K562 (cell line): ENCODE data around the gene HMGN1. TPM values are rescaled to one million over a fixed set of nuclear protein-coding genes. Genes with fewer than 3 reads are reported as not detected.

Experiments
- ATAC-seq: fragments of 200-7000 bp; cut with Tn5 transposase; 3 replicates; pipeline ENCODE4 v1.9.1; 2020; ENCODE audit warnings: moderate library complexity
- BruUV-seq: library from RNA; stranded (reverse); fragments of 400-500 nt; replicated peaks from 2 replicates; lab custom pipeline; 2021; lab: Mats Ljungman, UMichigan
- CTCF ChIA-PET: fragments of 300-600 bp; formaldehyde crosslinking; extraction: SDS; loops from one replicate; lab custom pipeline; 2021; ENCODE audit warnings: low intra/inter-chr PET ratio; lab: Yijun Ruan, JAX
- POLR2A ChIA-PET: fragments of 300-600, 350-650 bp; sonication (Branson Sonifier 250); formaldehyde crosslinking; extraction: SDS; loops from one replicate; lab custom pipeline; 2021; ENCODE audit warnings: antibody characterized with exemption, inconsistent platforms; lab: Yijun Ruan, JAX
- DNase-seq, 4 experiments: peaks; one replicate each; pipeline versions ENCODE4 v3.0.0 to v3.0.0-alpha.2; 2011 to 2018; ENCODE audit warnings: low spot score in 3 of 4, mixed read lengths in 3 of 4; ENCODE audit errors: extremely low read depth in 1 of 4
- FAIRE-seq: peaks from 2 replicates; lab custom pipeline; 2011; peaks lifted over from hg19 to GRCh38; lab: Jason Lieb, UNC
- H2AFZ ChIP-seq: 2 replicates; pipeline ENCODE4 v1.6.0; 2011; ENCODE audit warnings: low read depth, low read length, control low read depth, inconsistent platforms
- H3K27ac ChIP-seq: fragments of 200-600 bp; 3 replicates; pipeline ENCODE4 v1.8.0; 2011; ENCODE audit warnings: low read depth, mild to moderate bottlenecking, control low read depth, inconsistent platforms, low read length, moderate library complexity, mixed read lengths; ENCODE audit errors: extremely low read depth
- H3K27me3 ChIP-seq, 2 experiments: fragments of 300-600 bp in 1 of 2; 2 replicates in 1 of 2; 3 replicates in 1 of 2; pipeline versions ENCODE4 v1.6.0 to v1.8.0; 2011; ENCODE audit warnings: inconsistent platforms in 2 of 2, low read length in 2 of 2, mild to moderate bottlenecking in 1 of 2, mixed read lengths in 1 of 2, moderate library complexity in 1 of 2; ENCODE audit not compliant: control insufficient read depth in 2 of 2, insufficient read depth in 2 of 2
- H3K36me3 ChIP-seq: fragments of 300-600 bp; 3 replicates; pipeline ENCODE4 v1.8.0; 2011; ENCODE audit warnings: mild to moderate bottlenecking, low read length, inconsistent platforms; ENCODE audit not compliant: control insufficient read depth, insufficient read depth
- H3K4me1 ChIP-seq, 2 experiments: fragments of 200-600 bp in 1 of 2; replicated peaks in 1 of 2; 2 replicates in 1 of 2; 3 replicates in 1 of 2; pipeline versions ENCODE4 v1.5.1 to v1.8.0; 2011; ENCODE audit warnings: inconsistent platforms in 2 of 2, low read length in 2 of 2, mild to moderate bottlenecking in 1 of 2, mixed read lengths in 1 of 2, moderate library complexity in 1 of 2; ENCODE audit not compliant: control insufficient read depth in 2 of 2, insufficient read depth in 2 of 2
- H3K4me2 ChIP-seq: 2 replicates; pipeline ENCODE4 v1.6.1; 2011; ENCODE audit warnings: low read length, control low read depth, inconsistent platforms, mixed read lengths; ENCODE audit not compliant: insufficient read depth
- H3K4me3 ChIP-seq: fragments of 200-600 bp; sonication (generic), shearing (Covaris generic); 2 replicates; pipeline ENCODE4 v1.5.1; 2016; ENCODE audit warnings: control low read depth, inconsistent platforms
- H3K79me2 ChIP-seq: fragments of 200-600 bp; 3 replicates; pipeline ENCODE4 v1.8.0; 2011; ENCODE audit warnings: low read length, inconsistent platforms; ENCODE audit not compliant: control insufficient read depth, insufficient read depth
- H3K9ac ChIP-seq, 2 experiments: 2 replicates each; pipeline versions ENCODE4 v1.6.0 to v1.6.1; 2011; ENCODE audit warnings: low read depth in 2 of 2, low read length in 2 of 2, control low read depth in 1 of 2, inconsistent platforms in 1 of 2, mild to moderate bottlenecking in 1 of 2, mixed read lengths in 1 of 2; ENCODE audit not compliant: insufficient read depth in 1 of 2
- H3K9me1 ChIP-seq: one replicate; pipeline ENCODE4 v1.6.0; 2011; ENCODE audit warnings: inconsistent platforms, mild to moderate bottlenecking, low read length, moderate library complexity; ENCODE audit not compliant: control insufficient read depth, insufficient read depth
- H3K9me3 ChIP-seq: replicated peaks from 2 replicates; pipeline ENCODE4 v1.5.1; 2011; ENCODE audit warnings: low read depth, low read length, inconsistent platforms; ENCODE audit not compliant: control insufficient read depth, insufficient read depth
- H4K20me1 ChIP-seq: replicated peaks from 2 replicates; pipeline ENCODE4 v1.6.1; 2011; ENCODE audit warnings: low read length, inconsistent platforms, mixed read lengths; ENCODE audit not compliant: control insufficient read depth, insufficient read depth
- CBX5 ChIP-seq: IDR thresholded peaks from 2 replicates; pipeline ENCODE4 v1.6.1; 2014; ENCODE audit warnings: low read depth, borderline replicate concordance
- CTBP1 ChIP-seq: fragments of 450-650 bp; IDR thresholded peaks from 2 replicates; pipeline ENCODE4 v1.6.1; 2016; ENCODE audit warnings: borderline replicate concordance
- E2F6 ChIP-seq, 2 experiments: IDR thresholded peaks; 2 replicates each; pipeline ENCODE4 v1.6.1; 2011; ENCODE audit warnings: borderline replicate concordance in 1 of 2, control low read depth in 1 of 2, low read depth in 1 of 2, low read length in 1 of 2, mild to moderate bottlenecking in 1 of 2, mixed read lengths in 1 of 2, moderate library complexity in 1 of 2; ENCODE audit not compliant: insufficient read depth in 1 of 2, insufficient read length in 1 of 2, poor library complexity in 1 of 2, severe bottlenecking in 1 of 2; ENCODE audit errors: extremely low read depth in 1 of 2
- MAFF ChIP-seq: IDR thresholded peaks from 2 replicates; pipeline ENCODE4 v1.6.1; 2012; ENCODE audit warnings: low read length, improper control_type of control experiment
- PRDM10 ChIP-seq: fragments of 450-650 bp; IDR thresholded peaks from 2 replicates; pipeline ENCODE4 v1.6.1; 2018; ENCODE audit not compliant: partially characterized antibody
- SOX6 ChIP-seq: fragments of 450-650 bp; IDR thresholded peaks from 2 replicates; pipeline ENCODE4 v1.6.1; 2014; ENCODE audit warnings: mild to moderate bottlenecking
- ZNF175 ChIP-seq: fragments of 200-800 bp; sonication (Bioruptor generic); IDR thresholded peaks from 2 replicates; pipeline ENCODE4 v1.6.1; 2016; ENCODE audit warnings: low read depth, mild to moderate bottlenecking, missing genetic modification characterization, missing compliant biosample characterization
- WGBS: fragments of 100-300 bp; shearing (Covaris generic); methylation state at CpG from one replicate; pipeline ENCODE4 v1.1.6; 2016; ENCODE audit warnings: low coverage, mixed read lengths; ENCODE audit not compliant: insufficient coverage; ENCODE audit errors: missing lambda C conversion rate; 5-methylcytosine and 5-hydroxymethylcytosine counted together
- in situ Hi-C: fragments of 300-500 bp; cut with MboI; formaldehyde crosslinking; loops from 4 replicates; pipeline ENCODE4 v1.15.0; 2018; ENCODE audit warnings: inconsistent platforms, mixed read lengths
- intact Hi-C: fragments of 100-400 bp; cut with micrococcal nuclease; formaldehyde crosslinking; loops from 2 replicates; pipeline ENCODE4 v1.14.2; 2022
- polyA plus RNA-seq, 8 experiments: library from polyadenylated mRNA; depleted of rRNA in 4 of 8; stranded (reverse) in 5 of 8; unstranded in 3 of 8; fragments of >200 nt; fragmentation: Nextera tagmentation in 2 of 8; fragmentation: Illumina TruSeq in 1 of 8; extraction: Ambion mirVana in 2 of 8; extraction: Trizol in 1 of 8; gene quantifications; 2 replicates each; pipeline versions ENCODE4 v1.2.1 to v1.2.3, GENCODE V29; 2011 to 2014; ENCODE audit warnings: inconsistent platforms in 1 of 8, missing spikeins in 1 of 8
- total RNA-seq, 7 experiments: library from RNA; depleted of rRNA in 6 of 7; stranded (reverse); fragments of >200 nt in 6 of 7; fragmentation: Illumina TruSeq in 2 of 7; extraction: Trizol in 2 of 7; gene quantifications; 2 replicates each; pipeline versions ENCODE4 v1.2.1 to v1.2.3, GENCODE V29; 2011 to 2021; ENCODE audit warnings: low replicate concordance in 1 of 7
- TF ChIP-seq, protein P1 (sequence below): sonication (generic); formaldehyde crosslinking; IDR thresholded peaks from 2 replicates; pipeline ENCODE4 v1.8.0; 2022; ENCODE audit warnings: missing genetic modification reagents, mild to moderate bottlenecking, borderline replicate concordance
- TF ChIP-seq, protein P2 (sequence below): fragments of 450-650 bp; conservative IDR thresholded peaks from 2 replicates; pipeline ENCODE4 v1.6.1; 2016; ENCODE audit warnings: missing genetic modification characterization, low read depth, mild to moderate bottlenecking, missing compliant biosample characterization, moderate library complexity

HMGN1 gene
- total and polyA plus RNA-seq, 9 of the 15 experiments (the other 6 are each of a cell fraction or from before 2014, with no cell fraction given), result 124 to 626 (median 498) TPM

GRCh38 chr21:39327727-39328126, 21.2 kb downstream of the HMGN1 start:
- ChIA-PET CTCF (no interaction called here), POLR2A (interaction anchor here (0.7 to 3.4 kb wide), 2 partner anchors 11 to 18 kb away, joined by 3 to 21 read pairs; no protein-coding TSS in a partner anchor)
- no peak for DNase-seq
- H2AFZ ChIP-seq, result no peak overlapping the region
- ATAC-seq, result no peak
- H3K9me3 ChIP-seq, result no peaks in the 10 kb centered on the region
- no peaks in the 10 kb centered on the region for H3K36me3 ChIP-seq
- no peak overlapping the region for H3K4me2 ChIP-seq
- in situ Hi-C loops (no loop called here), intact Hi-C loops (no loop called here)
- H3K4me3 ChIP-seq, result no peak overlapping the region
- H3K4me1 ChIP-seq, result peaks cover 6 to 9% of the 10 kb centered on the region in 2 experiments; a peak in 4 of 5 replicates
- no peaks in the 10 kb centered on the region for H3K27me3 ChIP-seq
- H3K9ac ChIP-seq, result no peak overlapping the region
- no peak for FAIRE-seq
- H3K9me1 ChIP-seq, result no peaks in the 10 kb centered on the region
- H3K79me2 ChIP-seq, result no peaks in the 10 kb centered on the region
- BruUV-seq, result no TSS peak
- WGBS, result 76% methylated on average over 7 of the region's 7 CpGs
- H4K20me1 ChIP-seq, result no peaks in the 10 kb centered on the region
- no peak for TF ChIP-seq PRDM10
- no peak for TF ChIP-seq ZNF175 (CRISPR knock-in tag)
- TF ChIP-seq, protein P1, sequence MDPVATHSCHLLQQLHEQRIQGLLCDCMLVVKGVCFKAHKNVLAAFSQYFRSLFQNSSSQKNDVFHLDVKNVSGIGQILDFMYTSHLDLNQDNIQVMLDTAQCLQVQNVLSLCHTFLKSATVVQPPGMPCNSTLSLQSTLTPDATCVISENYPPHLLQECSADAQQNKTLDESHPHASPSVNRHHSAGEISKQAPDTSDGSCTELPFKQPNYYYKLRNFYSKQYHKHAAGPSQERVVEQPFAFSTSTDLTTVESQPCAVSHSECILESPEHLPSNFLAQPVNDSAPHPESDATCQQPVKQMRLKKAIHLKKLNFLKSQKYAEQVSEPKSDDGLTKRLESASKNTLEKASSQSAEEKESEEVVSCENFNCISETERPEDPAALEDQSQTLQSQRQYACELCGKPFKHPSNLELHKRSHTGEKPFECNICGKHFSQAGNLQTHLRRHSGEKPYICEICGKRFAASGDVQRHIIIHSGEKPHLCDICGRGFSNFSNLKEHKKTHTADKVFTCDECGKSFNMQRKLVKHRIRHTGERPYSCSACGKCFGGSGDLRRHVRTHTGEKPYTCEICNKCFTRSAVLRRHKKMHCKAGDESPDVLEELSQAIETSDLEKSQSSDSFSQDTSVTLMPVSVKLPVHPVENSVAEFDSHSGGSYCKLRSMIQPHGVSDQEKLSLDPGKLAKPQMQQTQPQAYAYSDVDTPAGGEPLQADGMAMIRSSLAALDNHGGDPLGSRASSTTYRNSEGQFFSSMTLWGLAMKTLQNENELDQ (CRISPR knock-in tag), result no peak
- TF ChIP-seq, protein P2, sequence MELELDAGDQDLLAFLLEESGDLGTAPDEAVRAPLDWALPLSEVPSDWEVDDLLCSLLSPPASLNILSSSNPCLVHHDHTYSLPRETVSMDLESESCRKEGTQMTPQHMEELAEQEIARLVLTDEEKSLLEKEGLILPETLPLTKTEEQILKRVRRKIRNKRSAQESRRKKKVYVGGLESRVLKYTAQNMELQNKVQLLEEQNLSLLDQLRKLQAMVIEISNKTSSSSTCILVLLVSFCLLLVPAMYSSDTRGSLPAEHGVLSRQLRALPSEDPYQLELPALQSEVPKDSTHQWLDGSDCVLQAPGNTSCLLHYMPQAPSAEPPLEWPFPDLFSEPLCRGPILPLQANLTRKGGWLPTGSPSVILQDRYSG (tag), result no peak
- no peak for TF ChIP-seq CBX5
- no peak for TF ChIP-seq E2F6 (IDR thresholded peaks at IDR 0.05; ENCODE audit: borderline replicate concordance in 1 of 2, extremely low read depth in 1 of 2, insufficient read depth in 1 of 2, insufficient read length in 1 of 2, low read depth in 1 of 2, low read length in 1 of 2, poor library complexity in 1 of 2, severe bottlenecking in 1 of 2)
- no peak for TF ChIP-seq MAFF
- no peak for TF ChIP-seq SOX6
- TF ChIP-seq CTBP1, result no peak
- no peak overlapping the region for H3K27ac ChIP-seq
